Omental fat pad (tissue), 4 donors: ENCODE data around the gene TGFBRAP1. TPM values are rescaled to one million over a fixed set of nuclear protein-coding genes. Genes with fewer than 3 reads are reported as not detected.

Experiments
- ATAC-seq: fragments of 150-250 bp; one replicate; pipeline ENCODE4 v1.9.1; 2016; ENCODE audit warnings: mild to moderate bottlenecking, moderate library complexity; ENCODE audit not compliant: low FRiP score
- DNase-seq: peaks from one replicate; pipeline ENCODE4 v3.0.0-alpha.2; 2019; ENCODE audit warnings: low spot score
- total RNA-seq, 4 donors: library from RNA; depleted of rRNA; stranded (reverse); fragments of >200 nt; gene quantifications; one replicate each; pipeline ENCODE4 v1.1.0, GENCODE V29; 2016
- TF ChIP-seq, protein P1 (sequence below), 3 donors: fragments of 450-650 bp; IDR thresholded peaks; one replicate each; pipeline ENCODE4 v1.5.1; 2016 to 2017; ENCODE audit warnings: antibody characterized with exemption in 3 of 3, mild to moderate bottlenecking in 3 of 3, moderate library complexity in 2 of 3

Gene TGFBRAP1
- total RNA-seq, 4 donors from 2014 or later: 20.6 to 29.2 (median 25.7) TPM

DNA sequence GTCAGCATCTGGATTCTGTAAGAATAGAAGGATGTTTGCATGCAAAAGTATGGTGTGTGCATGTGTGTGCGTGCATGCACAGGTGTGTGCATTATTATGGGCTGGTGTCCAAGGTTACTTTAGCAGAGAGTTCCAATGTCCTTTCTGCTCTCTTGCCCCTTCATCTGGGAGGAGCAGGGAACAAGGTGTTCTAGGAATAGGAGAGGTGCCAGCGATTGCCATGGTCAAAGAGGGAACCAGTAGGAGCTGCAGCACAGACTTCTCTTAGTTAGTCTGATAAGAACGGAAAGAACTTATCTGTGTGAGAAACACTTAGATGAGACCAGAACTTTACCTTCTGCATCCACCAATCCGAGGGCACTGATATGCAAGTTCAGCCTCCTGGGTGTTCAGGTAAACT is 79.6 kb downstream of the TGFBRAP1 start:
- DNase-seq (no peak), ATAC-seq (no peak)
- TF ChIP-seq, protein P1, sequence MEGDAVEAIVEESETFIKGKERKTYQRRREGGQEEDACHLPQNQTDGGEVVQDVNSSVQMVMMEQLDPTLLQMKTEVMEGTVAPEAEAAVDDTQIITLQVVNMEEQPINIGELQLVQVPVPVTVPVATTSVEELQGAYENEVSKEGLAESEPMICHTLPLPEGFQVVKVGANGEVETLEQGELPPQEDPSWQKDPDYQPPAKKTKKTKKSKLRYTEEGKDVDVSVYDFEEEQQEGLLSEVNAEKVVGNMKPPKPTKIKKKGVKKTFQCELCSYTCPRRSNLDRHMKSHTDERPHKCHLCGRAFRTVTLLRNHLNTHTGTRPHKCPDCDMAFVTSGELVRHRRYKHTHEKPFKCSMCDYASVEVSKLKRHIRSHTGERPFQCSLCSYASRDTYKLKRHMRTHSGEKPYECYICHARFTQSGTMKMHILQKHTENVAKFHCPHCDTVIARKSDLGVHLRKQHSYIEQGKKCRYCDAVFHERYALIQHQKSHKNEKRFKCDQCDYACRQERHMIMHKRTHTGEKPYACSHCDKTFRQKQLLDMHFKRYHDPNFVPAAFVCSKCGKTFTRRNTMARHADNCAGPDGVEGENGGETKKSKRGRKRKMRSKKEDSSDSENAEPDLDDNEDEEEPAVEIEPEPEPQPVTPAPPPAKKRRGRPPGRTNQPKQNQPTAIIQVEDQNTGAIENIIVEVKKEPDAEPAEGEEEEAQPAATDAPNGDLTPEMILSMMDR (IDR thresholded peaks at IDR 0.05): no peak

DNA sequence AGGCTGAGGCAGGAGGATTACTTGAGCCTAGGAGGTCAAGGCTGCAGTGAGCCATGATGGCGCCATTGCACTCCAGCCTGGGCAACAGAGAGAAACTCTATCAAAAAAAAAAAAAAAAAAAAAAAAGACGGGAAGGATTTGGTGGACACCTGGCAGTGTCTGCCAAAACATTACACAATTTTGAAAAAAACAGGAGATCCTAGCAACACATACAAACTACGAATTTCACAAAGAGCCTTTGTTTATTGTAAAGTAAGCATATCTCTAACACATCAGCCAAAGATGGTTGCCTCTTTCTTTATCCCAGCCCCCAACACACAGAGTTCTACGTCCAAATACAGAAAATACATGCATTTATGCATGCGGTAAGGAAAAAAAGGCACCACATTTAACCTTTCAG is 80.4 kb downstream of the TGFBRAP1 start:
- TF ChIP-seq, protein P1 (IDR thresholded peaks at IDR 0.05): no peak
- DNase-seq: no peak
- no peak for ATAC-seq

DNA sequence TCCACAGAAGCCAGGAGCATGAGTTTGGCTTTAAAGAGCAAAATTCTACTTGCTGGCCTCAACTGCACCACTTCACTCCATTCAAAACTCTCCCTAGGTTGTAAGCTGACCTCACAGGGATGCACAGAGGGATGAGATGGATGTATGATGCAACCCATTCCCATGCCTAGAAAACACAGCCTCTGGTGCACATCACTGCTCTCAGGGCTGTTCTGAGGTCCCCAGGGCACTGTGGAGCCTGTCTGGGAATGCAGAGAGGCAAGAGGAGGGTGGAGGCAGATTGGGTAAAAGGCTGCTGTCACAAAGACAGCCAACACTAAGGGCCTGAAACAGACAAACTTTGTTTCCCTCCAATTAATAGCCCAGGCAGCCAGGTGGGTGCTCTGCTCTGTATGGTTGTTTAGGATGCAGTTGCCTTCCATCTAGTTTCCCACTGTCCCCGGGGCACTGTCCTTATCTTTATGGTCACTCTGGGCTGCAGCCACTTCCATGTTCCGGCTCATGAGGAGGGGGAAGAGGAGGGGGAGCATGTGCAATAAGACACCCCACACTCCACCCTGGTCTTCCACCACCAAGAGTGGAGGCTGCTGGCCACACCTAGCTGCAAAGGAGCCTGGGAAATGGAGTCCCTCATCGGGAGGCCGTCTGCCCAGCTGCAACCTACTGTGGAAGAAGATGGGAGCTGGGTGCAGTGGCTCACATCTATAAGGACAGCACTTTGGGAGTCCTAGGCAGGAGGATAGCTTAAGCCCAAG is 81.0 kb downstream of the TGFBRAP1 start:
- DNase-seq: no peak
- ATAC-seq: no peak
- TF ChIP-seq, protein P1 (IDR thresholded peaks at IDR 0.05): no peak

DNA sequence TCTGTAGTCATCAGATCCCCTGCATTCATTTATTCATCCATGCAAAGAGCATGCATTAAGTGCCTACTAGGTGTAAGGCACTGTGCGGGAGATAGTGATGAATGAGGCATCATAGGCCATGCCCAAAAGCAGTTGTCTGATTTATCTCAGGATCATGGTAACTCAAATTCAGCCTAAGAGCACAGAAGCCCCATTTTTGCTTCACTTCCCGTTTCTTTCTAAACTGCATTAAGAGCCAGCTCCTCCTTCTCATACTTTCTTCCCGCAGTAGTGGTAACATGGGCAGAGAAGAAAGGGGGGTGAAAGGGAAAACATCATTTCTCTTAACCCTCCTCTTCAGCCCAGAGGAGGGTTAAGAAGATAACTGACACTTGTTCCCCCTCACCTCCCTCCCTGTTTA is 85.1 kb downstream of the TGFBRAP1 start:
- TF ChIP-seq, protein P1 (IDR thresholded peaks at IDR 0.05): no peak
- no peak for DNase-seq
- no peak for ATAC-seq

DNA sequence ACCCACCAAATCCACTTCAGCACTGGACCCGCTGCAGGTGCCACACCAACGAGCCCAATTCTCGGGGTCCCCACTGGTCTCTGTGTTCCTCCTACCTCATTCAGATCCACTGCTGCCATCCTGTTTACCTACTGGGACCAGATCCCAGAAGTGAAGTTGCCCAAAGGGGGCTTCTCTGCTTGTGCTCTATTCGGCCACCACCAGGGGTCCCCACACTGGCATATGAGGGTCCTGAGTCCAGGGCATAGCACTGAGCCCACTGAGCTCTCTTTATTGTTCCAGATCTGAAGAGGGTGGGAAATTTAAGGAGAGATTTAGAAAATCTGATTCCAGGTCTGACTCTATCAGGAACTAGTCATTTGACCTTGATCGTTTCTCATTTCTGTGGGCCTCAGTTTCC is 85.6 kb downstream of the TGFBRAP1 start:
- ATAC-seq: no peak
- TF ChIP-seq, protein P1 (IDR thresholded peaks at IDR 0.05): no peak
- DNase-seq: no peak

DNA sequence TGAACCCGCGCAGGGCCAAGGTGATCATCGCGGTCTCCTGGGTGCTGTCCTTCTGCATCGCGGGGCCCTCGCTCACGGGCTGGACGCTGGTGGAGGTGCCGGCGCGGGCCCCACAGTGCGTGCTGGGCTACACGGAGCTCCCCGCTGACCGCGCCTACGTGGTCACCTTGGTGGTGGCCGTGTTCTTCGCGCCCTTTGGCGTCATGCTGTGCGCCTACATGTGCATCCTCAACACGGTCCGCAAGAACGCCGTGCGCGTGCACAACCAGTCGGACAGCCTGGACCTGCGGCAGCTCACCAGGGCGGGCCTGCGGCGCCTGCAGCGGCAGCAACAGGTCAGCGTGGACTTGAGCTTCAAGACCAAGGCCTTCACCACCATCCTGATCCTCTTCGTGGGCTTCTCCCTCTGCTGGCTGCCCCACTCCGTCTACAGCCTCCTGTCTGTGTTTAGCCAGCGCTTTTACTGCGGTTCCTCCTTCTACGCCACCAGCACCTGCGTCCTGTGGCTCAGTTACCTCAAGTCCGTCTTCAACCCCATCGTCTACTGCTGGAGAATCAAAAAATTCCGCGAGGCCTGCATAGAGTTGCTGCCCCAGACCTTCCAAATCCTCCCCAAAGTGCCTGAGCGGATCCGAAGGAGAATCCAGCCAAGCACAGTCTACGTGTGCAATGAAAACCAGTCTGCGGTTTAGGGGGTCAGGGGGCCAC is 87.1 kb downstream of the TGFBRAP1 start:
- DNase-seq (no peak), ATAC-seq (no peak)
- TF ChIP-seq, protein P1 (IDR thresholded peaks at IDR 0.05): no peak

DNA sequence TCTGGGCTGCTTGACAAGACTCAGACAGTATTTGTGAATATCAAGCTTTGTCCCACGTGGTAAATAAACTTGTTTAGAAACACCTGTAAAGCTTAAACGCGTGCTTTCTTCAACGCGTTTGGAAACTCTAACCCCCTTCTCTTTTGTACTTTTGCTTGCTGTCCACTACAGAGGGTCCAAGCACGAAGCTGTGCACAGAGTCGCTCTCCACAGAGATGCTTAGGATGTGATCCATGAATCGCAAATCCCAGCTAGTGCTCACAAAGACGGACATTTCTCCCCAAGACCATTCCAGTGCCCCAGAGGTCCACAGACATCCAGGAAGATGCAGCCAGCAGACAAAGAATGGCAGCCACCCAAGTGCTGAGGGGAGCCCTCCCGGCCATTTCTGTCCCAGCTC is 88.1 kb downstream of the TGFBRAP1 start, which contains the start of gene GPR45:
GPR45 (plus strand) TSS at position 301 of the 400 bp plus-strand sequence. CDS start 116 bp downstream, outside the sequence.
- DNase-seq: no peak
- TF ChIP-seq, protein P1 (IDR thresholded peaks at IDR 0.05): no peak
- ATAC-seq: no peak
